Right ventricle myocardium superior (tissue), 1 donor: ENCODE results near the gene MILR1. TPM values are rescaled to one million over a fixed set of nuclear protein-coding genes. Genes with fewer than 3 reads are reported as not detected.
"Not testable (repeated sequence)": the region's sequence is repeated elsewhere in the genome, so short reads cannot be mapped to it uniquely, and the experiment has no call there.

Source experiments
- ATAC-seq: fragments of 200-7000 bp; cut with Tn5 transposase; one replicate; pipeline ENCODE4 v1.9.1; 2020; ENCODE audit warnings: mild to moderate bottlenecking; ENCODE audit not compliant: poor library complexity
- DNase-seq: peaks from one replicate; pipeline ENCODE4 v3.0.0-alpha.2; 2020
- intact Hi-C: fragments of 100-400 bp; cut with DNase I; formaldehyde crosslinking; loops from one replicate; pipeline ENCODE4 v1.11.2; 2022
- total RNA-seq: library from RNA; stranded (reverse); fragmentation: NEBNext Ultra II Directional; extraction: Animal tissue kit (Norgen Biotek cat#: 25700); gene quantifications from one replicate; pipeline ENCODE4 v1.2.1, GENCODE V29; 2021
- donor health status: DM: no; HTN: yes; CAD: no; lungs with severe emphysema.

Gene MILR1
- total RNA-seq, 1 donor from 2014 or later, result 2.2 TPM

- intact Hi-C loops, result loop anchor here (5.0 kb wide), 1 partner anchor 63 kb away; no protein-coding TSS in a partner anchor
- ATAC-seq (no peak), DNase-seq (no peak)
These were observed 25.0 kb upstream of the MILR1 start for GRCh38 chr17:64423881-64424280.

- intact Hi-C loops, result loop anchor here (5.0 kb wide), 1 partner anchor 63 kb away; no protein-coding TSS in a partner anchor
- no peak for ATAC-seq
- DNase-seq, result no peak
These were observed 24.5 kb upstream of the MILR1 start for GRCh38 chr17:64424324-64424849.

GRCh38 chr17:64425191-64425590 is 23.7 kb upstream of the MILR1 start:
- intact Hi-C loops, result no loop called here
- DNase-seq (no peak), ATAC-seq (no peak)

- DNase-seq (no peak), ATAC-seq (no peak)
- intact Hi-C loops, result no loop called here
These were observed 22.3 kb upstream of the MILR1 start for GRCh38 chr17:64426596-64426995.

GRCh38 chr17:64428406-64428805 is 20.5 kb upstream of the MILR1 start:
- ATAC-seq (no peak), DNase-seq (no peak)
- intact Hi-C loops, result no loop called here

GRCh38 chr17:64430036-64430435 is 18.9 kb upstream of the MILR1 start:
- ATAC-seq, intact Hi-C loops, DNase-seq: not testable (repeated sequence)

GRCh38 chr17:64431534-64431933 is 17.4 kb upstream of the MILR1 start:
- intact Hi-C loops, result no loop called here
- no peak for DNase-seq

GRCh38 chr17:64437944-64438525 is 10.9 kb upstream of the MILR1 start:
- intact Hi-C loops, result no loop called here
- DNase-seq (no peak), ATAC-seq (no peak)

More at GRCh38 chr17:64431534-64431933, 17.4 kb upstream of the MILR1 start:
- no peak for ATAC-seq

- intact Hi-C loops, DNase-seq, ATAC-seq: not testable (repeated sequence)
These were observed 9.4 kb upstream of the MILR1 start for GRCh38 chr17:64439521-64439920.

- no peak for ATAC-seq
- DNase-seq, result no peak
- intact Hi-C loops, result no loop called here
These were observed 9.0 kb upstream of the MILR1 start for GRCh38 chr17:64439956-64440355.

- DNase-seq (peak; percentile 44), ATAC-seq (peak; percentile 86)
- intact Hi-C loops, result no loop called here
These were observed 7.0 kb upstream of the MILR1 start for GRCh38 chr17:64441772-64442540.

- intact Hi-C loops, result no loop called here
These were observed 6.4 kb upstream of the MILR1 start for GRCh38 chr17:64442541-64442971.

GRCh38 chr17:64443086-64443760 is 5.7 kb upstream of the MILR1 start:
- no peak for ATAC-seq
- intact Hi-C loops, result no loop called here
- DNase-seq, result no peak

More at GRCh38 chr17:64442541-64442971, 6.4 kb upstream of the MILR1 start:
- peak; percentile 44 for DNase-seq
- ATAC-seq, result peak; percentile 71

- ATAC-seq (no peak), DNase-seq (no peak)
- intact Hi-C loops, result no loop called here
These were observed 1.4 kb upstream of the MILR1 start for GRCh38 chr17:64447526-64447925.

GRCh38 chr17:64449545-64449944 is 630 bp downstream of the MILR1 start:
- no peak for DNase-seq
- intact Hi-C loops, result no loop called here
- ATAC-seq, result no peak

- ATAC-seq (no peak), DNase-seq (no peak)
- intact Hi-C loops, result no loop called here
These were observed 7.3 kb downstream of the MILR1 start for GRCh38 chr17:64455993-64456885.

- DNase-seq (no peak), ATAC-seq (no peak)
- intact Hi-C loops, result no loop called here
These were observed 8.2 kb downstream of the MILR1 start for GRCh38 chr17:64457156-64457555.

GRCh38 chr17:64458756-64459155 is 9.8 kb downstream of the MILR1 start:
- ATAC-seq (no peak), DNase-seq (no peak)
- intact Hi-C loops, result no loop called here
